8988T (cell line): Measurements from ENCODE around the gene BABAM2.
"Not testable (repeated sequence)": the region's sequence is repeated elsewhere in the genome, so short reads cannot be mapped to it uniquely, and the experiment has no call there.

Source experiments
- DNase-seq: peaks from one replicate; pipeline ENCODE4 v3.0.0; 2011

The BABAM2 gene

DNA sequence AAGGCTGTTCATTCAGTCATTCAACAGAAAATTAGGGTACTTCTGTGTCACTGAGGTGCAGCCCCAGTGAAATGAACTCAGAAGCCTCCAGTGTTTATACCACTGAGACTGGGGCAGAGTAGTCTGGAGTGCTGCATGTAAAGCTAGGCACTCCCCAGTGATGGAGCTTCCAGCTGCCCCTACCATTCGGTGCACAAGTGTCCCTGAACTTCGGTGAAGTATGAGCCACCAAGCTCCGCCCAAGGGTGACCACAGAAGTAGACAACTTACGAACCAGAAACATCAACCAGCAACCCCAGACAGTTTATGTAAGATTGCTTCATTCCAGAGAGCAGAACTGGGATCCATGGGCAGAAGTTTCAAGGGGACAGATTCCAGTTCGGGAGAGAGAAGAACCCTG, 431.5 kb downstream of the BABAM2 start:
- no peak for DNase-seq

DNA sequence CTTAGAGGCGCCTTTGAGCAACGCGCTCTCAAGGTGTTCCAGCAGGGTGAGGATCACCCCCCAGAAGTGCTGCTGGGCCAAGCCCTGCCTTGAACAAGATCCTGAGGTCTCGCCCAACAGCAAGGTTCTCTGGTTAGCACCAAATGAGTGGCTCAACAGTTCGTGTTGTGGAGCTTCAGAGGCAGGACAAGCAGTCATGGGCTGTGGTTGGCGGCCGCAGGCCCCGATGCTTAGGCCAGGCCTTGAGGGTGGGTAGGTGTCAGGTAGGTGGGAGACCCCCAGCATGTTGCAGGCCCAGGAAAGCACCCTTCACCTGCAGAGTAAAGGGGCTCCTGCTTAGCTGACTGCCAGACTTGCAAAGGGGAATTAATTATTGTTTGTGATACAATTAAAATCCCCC, 431.9 kb downstream of the BABAM2 start:
- DNase-seq, result no peak

DNA sequence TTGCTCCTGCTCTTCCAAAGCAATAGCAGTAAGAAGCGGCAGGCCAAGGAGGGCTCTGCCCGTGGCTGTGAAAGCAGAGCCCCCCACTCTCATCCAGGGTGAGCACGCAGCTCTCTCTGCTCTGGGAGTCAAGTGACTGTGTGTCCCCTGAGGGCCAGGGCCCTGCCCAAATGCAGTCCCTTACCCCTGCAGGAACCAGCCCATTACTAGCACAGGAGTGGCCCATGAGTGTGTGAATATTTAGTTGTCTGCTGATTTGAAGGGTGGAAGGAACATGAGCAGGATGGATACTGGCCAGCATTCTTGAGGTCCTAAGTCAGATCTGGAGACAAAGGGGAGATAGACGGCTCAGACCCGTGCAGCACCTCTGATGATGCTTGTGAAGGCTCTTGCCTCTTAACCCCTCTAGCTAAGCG, 432.5 kb downstream of the BABAM2 start:
- no peak for DNase-seq

DNA sequence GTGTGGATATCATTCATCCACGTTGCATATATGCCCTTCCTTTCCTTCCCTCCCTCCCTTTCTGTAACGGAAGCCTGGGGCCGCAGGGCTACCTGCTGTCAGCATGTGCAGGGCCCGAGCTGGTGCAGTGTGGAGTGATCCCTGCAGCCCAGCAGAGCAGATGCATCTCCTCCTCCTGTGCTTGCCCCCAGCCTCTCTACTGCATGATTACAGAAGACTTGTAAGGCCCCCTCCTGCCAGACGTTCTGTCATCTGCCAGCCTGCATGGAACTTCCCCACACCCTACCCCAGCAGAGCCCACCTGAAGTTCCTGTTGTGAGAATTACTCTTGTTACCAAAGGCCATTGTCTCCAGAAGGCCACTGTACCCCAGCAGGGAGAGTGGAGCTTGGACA, 434.6 kb downstream of the BABAM2 start:
- DNase-seq, result no peak

DNA sequence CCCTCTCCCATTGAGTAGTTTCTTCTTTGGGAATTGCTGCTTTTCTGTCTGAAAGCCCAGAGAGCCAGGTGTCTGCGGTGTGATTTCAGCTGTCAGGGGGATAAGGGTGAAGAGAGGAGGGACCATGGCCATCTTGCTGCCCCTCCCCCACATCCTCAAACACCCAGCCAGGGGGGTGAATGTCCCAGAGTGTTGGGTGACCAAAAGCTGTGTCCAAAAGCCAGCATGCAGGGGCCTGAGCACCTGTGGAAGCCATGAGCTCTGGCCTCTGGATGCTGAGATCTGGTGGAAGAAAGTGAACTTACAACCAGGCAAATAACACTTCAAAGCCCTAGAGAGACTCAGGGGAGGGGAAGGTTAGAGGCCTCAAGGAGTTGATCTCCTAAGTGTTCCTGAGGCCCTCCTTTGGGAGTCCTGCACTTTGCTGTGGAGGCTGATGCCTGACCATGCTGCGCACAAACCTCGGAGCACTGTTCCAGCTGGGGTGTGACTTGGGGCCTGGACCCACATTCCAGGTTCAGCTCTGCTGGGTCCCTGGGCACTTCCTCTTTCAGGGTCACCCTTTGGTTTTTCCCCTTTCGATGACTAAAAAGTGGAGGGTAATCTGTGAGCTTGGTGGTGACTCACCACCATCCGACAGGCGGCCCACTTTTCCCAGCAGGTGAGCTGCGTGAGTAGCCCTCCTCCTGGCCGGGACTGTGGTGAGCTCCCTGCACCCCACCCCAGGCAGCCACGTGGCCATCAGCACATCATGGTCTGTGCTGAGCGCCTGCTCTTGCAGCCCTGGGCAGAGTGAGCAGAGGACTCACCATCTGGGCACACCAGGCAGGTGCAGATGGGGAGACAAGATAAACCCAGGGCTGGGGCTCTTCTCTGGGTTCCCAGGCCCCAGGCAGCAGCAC, 435.3 kb downstream of the BABAM2 start:
- no peak for DNase-seq

DNA sequence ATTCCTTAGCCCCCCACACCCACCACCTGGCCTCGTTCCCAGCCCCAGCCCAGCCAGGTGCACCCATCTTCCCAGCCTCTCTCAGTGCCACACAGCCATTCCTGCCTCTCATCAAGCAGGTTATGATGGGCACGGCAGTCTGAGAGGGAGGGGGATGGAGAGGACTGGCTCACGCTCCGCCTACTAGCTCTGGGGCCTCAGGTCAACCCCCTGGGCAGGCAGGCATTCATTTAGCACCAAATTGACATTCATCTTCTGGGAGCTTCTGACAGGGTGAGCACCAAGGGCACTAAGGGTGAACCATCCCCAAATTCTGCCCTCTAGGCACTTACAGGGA, 435.9 kb downstream of the BABAM2 start:
- DNase-seq, result no peak

DNA sequence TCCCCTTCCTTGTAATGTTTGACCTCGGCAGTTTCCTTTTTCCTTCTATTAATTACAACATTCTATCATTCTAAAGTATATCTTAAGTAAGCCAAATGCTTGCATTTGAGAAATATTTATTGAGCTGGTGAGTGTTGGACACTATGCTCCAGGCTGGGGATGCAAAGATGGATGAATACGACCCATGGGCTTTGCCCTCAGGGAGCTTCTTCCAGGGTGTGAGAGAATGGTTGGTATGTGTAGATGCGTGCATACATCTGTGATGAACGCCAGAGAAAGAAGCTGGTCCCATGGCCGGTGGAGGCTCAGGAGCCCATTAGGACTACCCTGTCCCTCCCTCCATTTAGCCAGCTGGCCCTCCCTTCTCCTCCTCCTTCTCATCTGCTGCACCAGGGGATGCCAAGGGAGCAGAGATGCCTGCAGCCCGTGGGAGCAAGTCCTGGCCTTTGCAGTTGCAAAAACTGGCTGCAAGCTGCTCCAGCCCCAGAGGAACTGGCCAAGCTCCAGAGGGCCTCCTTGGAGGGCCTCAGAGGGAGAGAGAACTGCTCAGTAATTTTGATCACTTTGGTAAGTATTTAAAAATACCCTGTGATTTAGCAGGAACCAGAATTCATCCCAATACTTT, 436.5 kb downstream of the BABAM2 start:
- DNase-seq, result no peak

DNA sequence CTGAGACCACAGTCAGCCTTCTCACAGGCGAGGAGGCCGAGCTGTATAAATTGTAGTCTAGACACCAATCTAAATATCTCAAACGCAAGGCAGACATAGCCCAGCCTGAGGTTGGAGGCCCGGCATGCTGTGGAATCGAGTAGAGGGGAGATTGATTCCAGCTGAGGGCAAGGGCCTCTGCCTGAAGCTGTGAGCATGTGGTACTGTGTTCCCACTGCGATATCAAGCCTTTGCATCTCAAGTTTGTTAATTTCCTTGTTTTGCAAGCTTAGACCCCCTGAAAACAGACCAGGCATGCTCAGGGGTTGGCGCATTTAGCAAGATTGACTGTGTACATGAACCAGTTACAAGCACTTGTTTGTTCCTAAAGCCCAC, 437.0 kb downstream of the BABAM2 start:
- DNase-seq, result no peak

DNA sequence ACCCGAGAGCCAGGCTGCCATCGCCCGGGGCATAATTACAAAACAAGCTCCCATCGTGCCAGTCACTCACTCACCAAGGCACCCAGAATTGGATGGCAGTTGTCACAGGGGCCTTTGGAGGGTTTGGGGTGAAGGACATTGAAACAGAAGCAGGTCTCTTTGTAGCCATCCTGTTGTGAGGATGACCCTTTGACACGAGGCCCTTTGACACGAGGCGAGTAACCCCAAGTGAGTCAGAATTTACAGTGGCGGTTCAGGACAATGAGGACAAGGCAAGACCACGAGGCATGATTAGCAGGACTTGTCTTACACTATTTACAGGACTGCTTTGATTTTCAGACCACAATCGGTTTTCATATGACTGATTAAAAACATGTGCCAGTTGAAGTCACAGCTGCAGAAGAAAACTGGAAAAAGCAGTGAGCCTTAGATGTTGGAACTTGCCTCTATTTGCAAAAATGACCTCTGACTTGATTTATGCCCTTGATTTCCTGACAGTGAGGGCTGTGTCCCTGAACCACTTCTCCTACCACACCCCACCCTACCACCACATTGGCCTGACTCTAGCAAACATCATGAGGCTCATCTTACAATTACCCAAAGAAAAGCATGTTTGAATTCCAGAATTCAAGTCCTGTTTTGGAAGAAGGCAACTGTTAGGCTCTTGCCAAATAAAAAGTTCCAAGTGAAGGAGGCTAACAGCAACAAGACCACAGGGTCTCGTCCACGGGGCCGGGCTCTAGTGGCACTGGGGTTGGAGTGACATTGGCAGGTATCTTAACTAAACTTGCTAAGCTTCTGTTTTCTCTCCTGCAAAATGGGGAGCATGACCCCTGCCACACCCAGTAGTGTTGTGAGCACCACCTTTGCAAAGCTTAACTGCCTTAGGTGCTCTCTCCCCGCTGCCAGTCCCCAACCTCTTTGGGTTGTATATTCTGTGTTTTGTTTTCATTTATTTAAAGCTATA, 437.7 kb downstream of the BABAM2 start:
- DNase-seq, result no peak

DNA sequence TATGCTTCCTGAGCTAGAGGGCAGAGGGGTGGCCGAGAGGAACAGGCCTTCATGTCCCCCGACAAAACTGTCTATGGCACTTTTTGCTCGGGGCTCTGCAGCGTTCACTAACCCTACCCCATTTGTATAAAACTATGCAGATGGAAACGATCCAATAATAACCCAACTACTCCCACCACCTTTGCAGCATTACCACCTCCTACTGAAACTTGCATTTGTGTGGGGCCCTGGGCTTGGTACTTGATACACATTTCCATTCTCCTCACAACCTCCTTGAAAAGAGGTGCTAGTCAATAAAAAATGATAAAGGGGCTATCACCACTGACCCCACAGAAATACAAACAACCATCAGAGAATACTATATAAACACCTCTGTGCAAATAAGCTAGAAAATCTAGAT, 438.7 kb downstream of the BABAM2 start:
- DNase-seq, result no peak

DNA sequence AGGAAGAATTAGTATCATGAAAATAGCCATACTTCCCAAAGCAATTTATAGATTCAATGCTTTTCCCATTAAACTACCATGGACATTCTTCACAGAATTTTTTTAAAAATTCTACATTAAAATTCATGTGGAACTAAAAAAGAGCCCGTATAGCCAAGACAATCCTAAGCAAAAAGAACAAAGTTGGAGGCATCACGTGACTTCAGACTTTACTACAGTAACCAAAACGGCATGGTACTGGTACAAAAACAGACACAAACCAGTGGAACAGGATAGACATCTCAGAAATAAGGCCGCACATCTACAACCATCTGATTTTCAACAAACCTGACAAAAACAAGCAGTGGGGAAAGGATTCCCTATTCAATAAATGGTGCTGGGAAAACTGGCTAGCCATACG, 440.2 kb downstream of the BABAM2 start:
- not testable (repeated sequence) for DNase-seq

DNA sequence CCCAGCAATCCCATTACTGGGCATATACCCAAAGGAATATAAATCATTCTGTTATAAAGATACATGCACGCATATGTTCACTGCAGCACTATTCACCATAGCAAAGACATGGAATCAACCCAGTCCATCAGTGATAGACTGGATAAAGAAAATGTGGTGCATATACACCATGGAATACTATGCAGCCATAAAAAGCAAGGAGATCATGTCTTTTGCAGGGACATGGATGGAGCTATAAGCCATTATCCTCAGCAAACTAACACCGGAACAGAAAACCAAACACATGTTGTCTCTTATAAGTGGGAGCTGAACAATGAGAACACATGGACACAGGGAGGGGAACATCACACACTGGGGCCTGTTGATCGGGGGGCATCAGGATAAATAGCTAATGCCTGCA, 441.3 kb downstream of the BABAM2 start:
- not testable (repeated sequence) for DNase-seq

DNA sequence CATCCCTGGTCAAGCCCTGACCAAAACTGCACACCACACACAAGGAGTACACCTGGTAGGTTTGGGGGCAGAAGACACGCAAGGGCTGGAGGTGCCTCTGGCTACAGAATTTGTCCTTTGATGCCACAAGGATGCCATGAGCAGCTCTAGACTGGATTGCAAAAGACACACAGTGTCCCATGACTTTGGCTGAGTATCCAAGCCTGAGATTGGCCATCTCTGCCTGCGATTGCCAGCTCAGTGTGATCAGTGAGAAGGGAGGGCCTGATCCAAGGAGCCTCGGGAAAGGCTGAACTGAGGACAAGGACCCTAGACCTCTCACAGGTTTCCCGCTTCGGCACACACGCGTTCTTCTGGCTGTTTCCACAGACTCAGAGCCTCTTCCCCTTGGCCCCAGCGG, 442.2 kb downstream of the BABAM2 start:
- no peak for DNase-seq

DNA sequence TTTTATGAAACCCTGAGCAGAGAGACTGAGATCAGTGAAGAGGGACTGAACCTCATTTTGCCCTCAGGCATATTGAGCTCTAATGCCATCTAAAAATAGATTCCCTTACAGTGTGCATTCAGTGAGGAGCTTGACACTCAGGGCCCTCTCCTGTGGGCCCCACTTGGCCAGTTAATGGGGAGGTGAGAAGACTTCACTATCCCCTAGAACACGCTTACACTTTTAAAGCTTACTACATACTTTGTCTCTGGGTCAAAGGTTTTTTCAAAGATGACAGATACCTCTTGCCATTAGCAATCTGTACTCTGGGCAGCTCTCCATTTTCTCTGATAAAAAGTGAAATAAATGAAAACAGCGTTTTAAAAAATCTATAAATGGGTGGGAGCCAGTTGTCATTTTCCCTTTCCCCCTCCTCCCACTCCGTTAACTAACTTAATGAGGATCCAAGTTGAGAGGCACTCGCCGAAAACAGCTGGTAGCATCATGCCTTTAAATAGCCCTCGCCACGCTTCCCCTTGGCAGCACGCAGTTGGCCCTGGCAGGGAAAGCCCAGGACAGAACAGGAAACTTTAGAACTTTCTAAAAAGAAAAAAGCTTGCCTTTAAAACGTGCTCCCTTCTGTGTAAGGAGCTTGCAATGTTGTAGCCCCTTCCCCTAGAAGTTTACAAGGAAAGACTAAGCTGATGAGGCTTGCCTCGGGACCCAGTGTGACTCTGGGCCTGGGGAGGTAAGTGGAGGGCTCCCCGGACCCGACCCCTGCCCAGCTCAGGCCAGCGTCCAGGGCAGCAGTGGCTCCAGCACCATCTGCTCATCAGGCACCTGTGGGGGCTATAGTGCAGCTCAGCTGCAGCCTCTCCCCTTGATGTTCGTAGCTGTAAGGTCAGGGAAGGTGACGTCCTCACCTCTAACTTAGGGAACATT, 443.3 kb downstream of the BABAM2 start:
- DNase-seq, result no peak

DNA sequence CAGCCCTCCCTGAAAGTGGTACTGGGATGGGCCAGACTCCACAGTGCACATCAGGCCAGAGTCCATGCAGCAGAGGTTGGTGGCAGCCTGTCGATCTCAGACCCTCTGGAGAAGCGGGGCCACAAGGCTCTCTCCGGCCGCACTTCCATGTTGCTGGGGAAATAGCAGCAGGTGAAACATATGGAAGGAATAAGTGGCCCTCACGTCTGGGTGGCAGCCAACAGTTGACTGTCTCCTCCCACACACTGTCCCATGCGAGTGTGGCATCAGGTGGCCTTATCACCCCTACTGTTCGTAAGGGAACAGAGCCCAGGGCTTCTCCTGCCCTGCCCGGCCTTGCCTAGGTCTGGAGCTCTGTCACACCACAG, 444.0 kb downstream of the BABAM2 start:
- DNase-seq, result no peak

DNA sequence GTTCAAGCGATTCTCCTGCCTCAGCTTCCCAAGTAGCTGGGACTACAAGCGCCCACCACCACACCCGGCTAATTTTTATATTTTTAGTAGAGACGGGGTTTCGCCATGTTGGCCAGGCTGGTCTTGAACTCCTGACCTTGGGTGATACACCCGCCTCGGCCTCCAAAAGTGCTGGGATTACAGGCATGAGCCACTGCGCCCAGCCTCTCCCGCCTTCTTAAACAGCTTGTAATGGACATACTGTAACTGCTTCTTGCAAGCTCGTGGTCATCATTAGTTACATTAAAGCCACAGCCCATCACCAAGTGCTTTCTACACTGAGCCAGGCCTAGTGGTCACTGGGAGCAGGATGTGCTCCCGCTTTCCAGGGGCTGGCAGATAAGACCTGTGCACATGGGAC, 444.7 kb downstream of the BABAM2 start:
- not testable (repeated sequence) for DNase-seq

DNA sequence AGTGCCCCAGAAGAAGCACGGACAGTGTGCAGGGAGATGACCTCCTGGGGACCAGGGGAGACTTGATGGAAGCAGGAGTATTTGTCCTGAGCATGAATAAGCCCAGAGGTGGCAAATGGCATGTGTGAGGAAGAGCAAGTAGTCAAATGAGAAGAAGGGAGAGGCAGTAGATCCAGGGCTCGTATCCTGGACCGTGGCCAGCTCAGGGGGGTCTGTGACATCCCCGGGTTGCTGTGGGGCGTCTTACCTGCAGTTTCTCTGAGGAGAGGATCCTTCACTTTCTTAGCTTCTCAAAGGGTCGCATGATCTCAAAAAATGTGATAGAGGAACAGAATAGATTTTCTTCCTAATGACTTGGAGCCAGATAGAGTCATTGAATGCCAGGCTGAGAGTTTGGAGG, 445.1 kb downstream of the BABAM2 start:
- no peak for DNase-seq

DNA sequence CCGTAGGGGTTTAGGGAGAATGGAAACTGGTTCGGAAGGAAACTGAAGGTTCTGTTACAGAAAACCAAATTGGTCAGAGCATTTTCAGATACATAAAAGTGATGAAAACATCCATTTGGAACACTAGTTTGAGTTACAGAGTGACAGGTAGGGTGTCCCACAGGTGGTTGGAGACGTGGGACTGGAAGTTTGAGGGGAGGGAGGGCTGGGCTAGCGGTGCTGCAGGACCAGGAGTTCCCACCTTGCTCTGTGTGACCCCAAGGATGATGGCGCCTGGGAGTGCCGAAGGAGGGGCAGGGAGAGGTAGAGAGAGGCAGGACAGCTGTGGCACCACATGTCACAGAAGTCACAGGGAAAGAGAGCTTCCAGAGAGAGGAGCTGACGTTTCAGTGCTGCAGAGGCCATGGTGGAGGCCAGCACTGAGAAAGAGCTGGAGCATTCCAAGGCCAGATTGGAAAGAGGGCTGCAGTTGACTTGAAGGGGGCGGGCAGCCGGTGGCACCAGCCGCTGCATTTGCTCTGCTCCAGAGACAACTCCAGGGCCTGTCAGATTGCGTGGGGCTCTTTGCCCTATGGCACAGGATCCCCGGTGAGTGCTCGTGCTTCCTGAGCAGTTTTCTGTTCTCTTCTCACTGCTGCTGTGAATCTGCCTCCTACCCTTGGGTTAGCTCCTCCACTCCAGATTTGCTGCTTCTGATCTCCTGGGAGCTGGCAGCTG, 445.9 kb downstream of the BABAM2 start:
- no peak for DNase-seq

DNA sequence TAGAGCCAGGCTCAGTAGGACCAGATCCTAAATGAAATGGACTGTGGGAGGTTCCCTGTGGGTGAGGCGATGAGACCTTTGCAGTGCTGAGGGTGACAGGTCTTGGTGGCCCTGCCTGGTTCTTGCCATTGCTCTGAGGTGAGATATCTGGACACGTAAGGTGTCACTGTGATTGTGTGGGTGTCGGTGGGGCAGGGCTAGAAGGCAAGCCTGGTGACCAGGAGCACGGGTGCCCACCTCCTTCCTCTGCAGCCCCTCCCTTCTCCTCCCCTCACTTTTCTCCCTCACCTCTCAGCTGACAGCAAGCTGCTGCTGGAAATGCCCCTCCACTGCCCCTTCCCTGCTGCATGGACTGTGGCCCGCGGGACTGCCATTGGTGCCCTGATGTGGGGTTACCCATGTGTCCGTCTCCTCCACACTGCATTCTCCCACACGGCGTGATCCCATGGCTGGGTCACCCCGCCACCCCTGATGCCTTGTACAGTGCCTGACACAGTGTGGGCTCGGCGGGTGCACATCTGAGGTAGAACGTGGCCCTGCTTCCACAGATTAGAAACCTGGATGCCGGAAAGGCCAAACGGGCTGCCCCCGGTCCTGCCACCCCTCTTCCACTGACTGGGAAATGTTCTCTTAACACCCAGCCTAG, 446.6 kb downstream of the BABAM2 start:
- no peak for DNase-seq

DNA sequence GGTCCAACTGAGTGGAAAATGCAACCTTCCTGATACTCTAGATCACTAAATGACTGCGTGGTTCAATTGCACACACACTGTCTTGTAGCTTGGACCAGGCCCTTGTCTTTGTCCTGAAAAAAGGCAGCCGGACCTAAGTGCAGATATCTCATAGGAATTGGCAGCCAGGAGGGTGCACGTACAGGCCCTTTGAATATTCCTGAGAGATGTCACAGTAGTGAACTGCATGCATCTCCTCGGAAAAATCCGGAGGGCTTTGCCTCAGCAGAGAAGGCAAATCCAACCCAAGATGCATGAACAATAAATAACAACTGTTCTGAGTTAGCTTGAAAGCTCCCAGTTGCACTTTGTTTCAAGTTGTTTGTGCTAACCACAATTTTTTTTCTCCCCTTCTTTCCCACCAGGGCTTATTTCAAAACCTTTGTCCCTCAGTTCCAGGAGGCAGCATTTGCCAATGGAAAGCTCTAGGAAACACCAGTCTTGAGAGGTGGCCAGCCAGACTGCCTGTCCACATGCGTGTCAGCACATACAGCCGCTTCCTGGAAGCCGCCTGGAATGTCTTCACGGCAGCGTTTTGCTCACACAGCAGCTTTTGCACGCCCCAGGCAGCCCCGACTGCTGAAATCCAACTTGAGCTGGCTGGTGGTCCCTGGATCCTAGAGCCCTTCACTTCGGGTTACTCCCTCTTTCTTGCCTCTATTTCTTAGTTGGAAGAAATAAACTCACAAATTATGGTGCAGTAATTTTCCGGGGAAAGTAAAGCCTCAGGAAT, 447.7 kb downstream of the BABAM2 start:
- no peak for DNase-seq
